Measurements from ENCODE around the gene PCDHGA9. TPM values are rescaled to one million over a fixed set of nuclear protein-coding genes. Genes with fewer than 3 reads are reported as not detected.
"Not testable (repeated sequence)": the region's sequence is repeated elsewhere in the genome, so short reads cannot be mapped to it uniquely, and the experiment has no call there.

PCDHGA9 gene
- total RNA-seq, 2 donors from 2014 or later, result 0.71 to 0.92 TPM

DNA sequence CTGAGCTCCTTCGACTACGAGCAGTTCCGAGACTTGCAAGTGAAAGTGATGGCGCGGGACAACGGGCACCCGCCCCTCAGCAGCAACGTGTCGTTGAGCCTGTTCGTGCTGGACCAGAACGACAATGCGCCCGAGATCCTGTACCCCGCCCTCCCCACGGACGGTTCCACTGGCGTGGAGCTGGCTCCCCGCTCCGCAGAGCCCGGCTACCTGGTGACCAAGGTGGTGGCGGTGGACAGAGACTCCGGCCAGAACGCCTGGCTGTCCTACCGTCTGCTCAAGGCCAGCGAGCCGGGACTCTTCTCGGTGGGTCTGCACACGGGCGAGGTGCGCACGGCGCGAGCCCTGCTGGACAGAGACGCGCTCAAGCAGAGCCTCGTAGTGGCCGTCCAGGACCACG is 29.7 kb downstream of the PCDHGA9 start:
- peak overlapping the region; percentile 90 for H3K4me3 Mint-ChIP-seq
- not testable (repeated sequence) for H3K27ac Mint-ChIP-seq; ATAC-seq; DNase-seq (ENCODE audit: low spot score); H3K9me3 Mint-ChIP-seq
- H3K4me1 Mint-ChIP-seq (ENCODE audit: low read depth in 2 of 2), result peaks cover 7 to 14% of the 10 kb centered on the region in 2 donors
- peaks cover 37 to 43% of the 10 kb centered on the region in 2 donors for H3K27me3 Mint-ChIP-seq
- peaks cover 27% of the 10 kb centered on the region for H3K36me3 Mint-ChIP-seq

DNA sequence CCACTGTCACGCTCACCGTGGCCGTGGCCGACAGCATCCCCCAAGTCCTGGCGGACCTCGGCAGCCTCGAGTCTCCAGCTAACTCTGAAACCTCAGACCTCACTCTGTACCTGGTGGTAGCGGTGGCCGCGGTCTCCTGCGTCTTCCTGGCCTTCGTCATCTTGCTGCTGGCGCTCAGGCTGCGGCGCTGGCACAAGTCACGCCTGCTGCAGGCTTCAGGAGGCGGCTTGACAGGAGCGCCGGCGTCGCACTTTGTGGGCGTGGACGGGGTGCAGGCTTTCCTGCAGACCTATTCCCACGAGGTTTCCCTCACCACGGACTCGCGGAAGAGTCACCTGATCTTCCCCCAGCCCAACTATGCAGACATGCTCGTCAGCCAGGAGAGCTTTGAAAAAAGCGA is 30.1 kb downstream of the PCDHGA9 start:
- H3K4me1 Mint-ChIP-seq (ENCODE audit: low read depth in 2 of 2), result peaks cover 7 to 14% of the 10 kb centered on the region in 2 donors
- H3K27me3 Mint-ChIP-seq, result peaks cover 37 to 43% of the 10 kb centered on the region in 2 donors
- peaks cover 27% of the 10 kb centered on the region for H3K36me3 Mint-ChIP-seq
- H3K27ac Mint-ChIP-seq; DNase-seq (ENCODE audit: low spot score); ATAC-seq; H3K9me3 Mint-ChIP-seq; H3K4me3 Mint-ChIP-seq: not testable (repeated sequence)

DNA sequence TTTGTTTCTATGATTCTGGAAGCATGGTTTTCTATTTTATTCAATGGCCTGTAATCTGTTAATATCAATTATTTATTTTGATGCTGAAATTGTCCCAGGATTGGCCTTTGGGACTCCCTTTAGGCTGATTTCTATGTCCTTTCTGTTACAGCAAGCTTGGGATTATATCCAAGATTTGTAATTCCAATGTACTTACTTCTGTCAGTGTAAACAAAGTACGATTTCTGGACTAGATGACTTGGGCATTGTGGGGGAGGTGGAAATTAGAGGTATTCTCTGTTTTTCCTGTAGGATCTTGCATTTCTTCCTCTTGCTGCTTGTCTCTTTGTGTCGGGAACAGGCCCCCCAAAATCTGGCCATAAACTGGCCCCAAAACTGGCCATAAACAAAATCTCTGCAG is 31.4 kb downstream of the PCDHGA9 start:
- DNase-seq (ENCODE audit: low spot score), result no peak
- peaks cover 27% of the 10 kb centered on the region for H3K36me3 Mint-ChIP-seq
- peaks cover 32 to 38% of the 10 kb centered on the region in 2 donors for H3K27me3 Mint-ChIP-seq
- H3K4me1 Mint-ChIP-seq (ENCODE audit: low read depth in 2 of 2), result peaks cover 7 to 14% of the 10 kb centered on the region in 2 donors
- no peak overlapping the region for H3K4me3 Mint-ChIP-seq
- no peak for ATAC-seq
- peaks cover 2% of the 10 kb centered on the region for H3K9me3 Mint-ChIP-seq
- no peak overlapping the region for H3K27ac Mint-ChIP-seq

DNA sequence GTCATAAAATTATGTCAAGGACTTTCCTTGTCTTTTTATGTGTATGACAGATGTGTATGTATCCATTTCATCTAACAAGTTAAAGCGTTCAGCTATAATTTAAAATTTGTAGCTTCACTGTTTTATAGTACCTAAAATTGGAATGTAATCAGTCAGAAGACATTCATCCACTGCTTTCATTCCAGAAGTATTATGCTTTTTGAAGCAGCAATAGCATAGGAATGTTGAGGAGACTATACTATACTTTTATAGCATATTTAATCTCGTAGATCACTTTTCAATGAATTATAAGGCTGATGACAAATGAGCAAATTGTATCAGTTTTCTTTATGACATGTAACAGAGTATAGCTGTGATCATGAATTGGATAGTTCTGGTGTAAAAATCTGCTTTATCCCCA is 34.6 kb downstream of the PCDHGA9 start:
- DNase-seq (ENCODE audit: low spot score), result no peak
- Mint-ChIP-seq H3K27me3 (peaks cover 19 to 20% of the 10 kb centered on the region in 2 donors), H3K27ac (no peak overlapping the region), H3K4me1 (ENCODE audit: low read depth in 2 of 2) (peaks cover 0 to 2% of the 10 kb centered on the region in 2 donors), H3K4me3 (no peak overlapping the region), H3K9me3 (peaks cover 5% of the 10 kb centered on the region), H3K36me3 (peaks cover 7% of the 10 kb centered on the region)
- ATAC-seq, result no peak

DNA sequence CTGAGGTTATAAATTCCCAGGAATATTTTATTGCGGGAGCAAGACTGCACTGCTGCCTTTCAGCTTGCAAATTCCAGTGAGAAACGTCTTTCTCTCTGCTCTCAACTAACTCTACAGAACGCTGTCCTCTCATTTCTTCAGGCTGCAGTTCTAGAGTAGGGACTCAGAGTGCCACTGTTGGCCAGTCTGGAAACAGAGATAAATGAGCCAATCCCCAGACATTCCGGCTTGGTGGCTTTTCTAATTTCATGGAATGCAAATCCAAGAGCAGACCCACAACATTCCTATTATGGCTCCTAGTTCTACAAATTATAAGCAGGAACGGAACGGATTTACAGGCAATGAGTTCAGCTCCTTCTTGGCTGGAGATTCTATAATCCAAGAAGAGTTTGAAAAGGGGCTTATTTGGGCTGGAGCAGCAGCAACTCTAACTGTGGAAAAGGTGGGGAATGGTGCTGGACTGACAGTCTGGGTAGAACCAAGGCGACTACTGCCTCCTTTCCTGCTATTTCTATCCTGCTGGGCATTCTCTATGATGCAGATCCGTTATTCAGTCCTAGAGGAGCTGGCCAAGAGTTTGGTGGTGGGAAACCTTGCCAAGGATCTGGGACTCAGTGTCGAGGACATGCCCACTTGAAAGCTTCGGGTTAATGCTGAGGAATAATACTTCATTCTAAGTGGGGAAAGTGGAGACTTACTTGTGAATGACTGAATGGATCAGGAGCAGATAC is 37.0 kb downstream of the PCDHGA9 start:
- ATAC-seq (no peak), DNase-seq (ENCODE audit: low spot score) (no peak)
- H3K27ac Mint-ChIP-seq, result no peak overlapping the region
- peaks cover 3% of the 10 kb centered on the region for H3K9me3 Mint-ChIP-seq
- H3K4me3 Mint-ChIP-seq, result no peak overlapping the region
- H3K4me1 Mint-ChIP-seq (ENCODE audit: low read depth in 2 of 2), result peaks cover 0 to 3% of the 10 kb centered on the region in 2 donors
- no peaks in the 10 kb centered on the region for H3K36me3 Mint-ChIP-seq
- peaks cover 12 to 17% of the 10 kb centered on the region in 2 donors for H3K27me3 Mint-ChIP-seq

DNA sequence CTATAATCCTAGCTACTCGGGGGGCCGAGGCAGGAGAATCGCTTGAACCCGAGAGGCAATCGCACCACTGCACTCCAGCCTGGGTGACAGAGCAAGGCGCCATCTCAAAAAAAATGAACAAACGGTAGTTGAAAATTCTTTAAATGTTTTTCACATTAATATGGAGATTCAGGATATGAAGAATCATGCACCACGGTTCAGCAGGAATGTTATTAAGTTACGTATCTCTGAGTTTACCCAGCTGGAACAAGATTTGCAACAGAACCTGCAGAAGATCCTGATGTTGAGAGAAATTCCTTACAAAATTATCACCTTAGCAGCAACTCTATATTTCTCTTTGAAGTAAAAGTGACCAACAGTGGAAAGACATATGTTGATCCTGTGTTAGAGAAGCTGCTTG is 37.8 kb downstream of the PCDHGA9 start:
- no peak for DNase-seq (ENCODE audit: low spot score)
- no peak for ATAC-seq
- Mint-ChIP-seq H3K27ac (no peak overlapping the region), H3K4me1 (ENCODE audit: low read depth in 2 of 2) (peaks cover 0 to 3% of the 10 kb centered on the region in 2 donors), H3K27me3 (peaks cover 12 to 23% of the 10 kb centered on the region in 2 donors), H3K4me3 (no peak overlapping the region), H3K36me3 (no peaks in the 10 kb centered on the region), H3K9me3 (peaks cover 3% of the 10 kb centered on the region)

DNA sequence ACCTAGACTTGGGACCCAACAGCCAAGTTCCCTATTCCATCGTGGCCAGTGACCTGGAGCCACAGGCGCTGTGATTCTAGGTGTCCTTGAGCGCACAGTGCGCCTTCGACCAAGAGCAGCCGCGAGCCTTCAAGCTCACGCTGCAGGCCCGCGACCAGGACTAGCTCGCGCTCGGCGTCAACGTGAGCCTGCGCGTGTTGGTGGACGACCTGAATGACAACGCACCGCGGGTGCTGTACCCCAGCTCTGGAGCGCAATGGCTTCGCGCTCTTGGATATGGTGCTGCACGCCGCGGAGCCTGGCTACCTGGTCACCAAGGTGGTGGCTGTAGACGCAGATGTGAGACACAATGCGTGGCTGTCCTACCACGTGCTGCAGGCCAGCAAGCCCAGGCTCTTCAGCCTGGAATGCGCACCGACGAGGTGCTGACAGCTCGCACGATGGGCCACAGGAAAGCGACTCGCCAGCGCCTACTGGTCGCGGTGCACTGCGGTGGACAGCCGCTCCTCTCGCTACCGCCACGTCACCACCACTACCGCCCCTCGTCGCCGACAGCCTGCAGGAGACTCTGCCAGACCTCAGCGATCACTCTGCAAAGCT is 39.1 kb downstream of the PCDHGA9 start:
- H3K27ac Mint-ChIP-seq, result no peak overlapping the region
- peak in 1 of 2 donors; percentile 24 for ATAC-seq
- no peak for DNase-seq (ENCODE audit: low spot score)
- peaks cover 14 to 32% of the 10 kb centered on the region in 2 donors for H3K27me3 Mint-ChIP-seq
- peaks cover 3% of the 10 kb centered on the region for H3K9me3 Mint-ChIP-seq
- peaks cover 0 to 3% of the 10 kb centered on the region in 2 donors for H3K4me1 Mint-ChIP-seq (ENCODE audit: low read depth in 2 of 2)
- no peaks in the 10 kb centered on the region for H3K36me3 Mint-ChIP-seq
- H3K4me3 Mint-ChIP-seq, result no peak overlapping the region

Other genes with a start within 250 kb of the PCDHGA9 start
- gene PCDHB7, start 230.1 kb upstream of the PCDHGA9 start, total RNA-seq, result not detected
- not detected for gene PCDHB8, start 225.0 kb upstream of the PCDHGA9 start, total RNA-seq
- not detected for gene PCDHB16, start 220.4 kb upstream of the PCDHGA9 start, total RNA-seq
- under 1 TPM in 1 of 2 donors, not detected in 1; 0.17 TPM for gene PCDHB9, start 215.6 kb upstream of the PCDHGA9 start, total RNA-seq
- gene PCDHB10, start 210.4 kb upstream of the PCDHGA9 start, total RNA-seq, result not detected
- not detected for gene PCDHB11, start 203.2 kb upstream of the PCDHGA9 start, total RNA-seq
- gene PCDHB12, start 194.1 kb upstream of the PCDHGA9 start, total RNA-seq, result not detected
- gene PCDHB13, start 188.9 kb upstream of the PCDHGA9 start, total RNA-seq, result under 1 TPM in 1 of 2 donors, not detected in 1; 0.10 TPM
- not detected for gene PCDHB14, start 179.4 kb upstream of the PCDHGA9 start, total RNA-seq
- not detected for gene PCDHB15, start 157.4 kb upstream of the PCDHGA9 start, total RNA-seq
- gene SLC25A2, start 98.7 kb upstream of the PCDHGA9 start, total RNA-seq, result 1 to 10 TPM in 1 of 2 donors, under 1 TPM in 1; 0.67 to 2.2 TPM
- 10 to 100 TPM; 52.5 to 63.5 TPM for gene TAF7, start 82.0 kb upstream of the PCDHGA9 start, total RNA-seq
- gene PCDHGA1, start 72.3 kb upstream of the PCDHGA9 start, total RNA-seq, result under 1 TPM in 1 of 2 donors, not detected in 1; 0.07 TPM
- gene PCDHGA2, start 64.0 kb upstream of the PCDHGA9 start, total RNA-seq, result not detected
- not detected for gene PCDHGA3, start 58.9 kb upstream of the PCDHGA9 start, total RNA-seq
- gene PCDHGB1, start 52.7 kb upstream of the PCDHGA9 start, total RNA-seq, result under 1 TPM; 0.12 to 0.17 TPM
- gene PCDHGA4, start 47.8 kb upstream of the PCDHGA9 start, total RNA-seq, result under 1 TPM; 0.48 to 0.50 TPM
- gene PCDHGB2, start 42.8 kb upstream of the PCDHGA9 start, total RNA-seq, result under 1 TPM; 0.47 to 0.76 TPM
- under 1 TPM; 0.33 to 0.36 TPM for gene PCDHGA5, start 38.6 kb upstream of the PCDHGA9 start, total RNA-seq
- gene PCDHGB3, start 32.5 kb upstream of the PCDHGA9 start, total RNA-seq, result under 1 TPM; 0.71 to 0.81 TPM
- gene PCDHGA6, start 28.9 kb upstream of the PCDHGA9 start, total RNA-seq, result under 1 TPM; 0.40 to 0.73 TPM
- under 1 TPM; 0.10 to 0.25 TPM for gene PCDHGA7, start 20.0 kb upstream of the PCDHGA9 start, total RNA-seq
- gene PCDHGB4, start 15.1 kb upstream of the PCDHGA9 start, total RNA-seq, result under 1 TPM; 0.29 to 0.39 TPM
- under 1 TPM; 0.19 to 0.20 TPM for gene PCDHGA8, start 10.1 kb upstream of the PCDHGA9 start, total RNA-seq
- 1 to 10 TPM; 1.7 to 2.8 TPM for gene PCDHGB5, start 4.8 kb upstream of the PCDHGA9 start, total RNA-seq
- 1 to 10 TPM in 1 of 2 donors, under 1 TPM in 1; 0.89 to 1.1 TPM for gene PCDHGB6, start 5.2 kb downstream of the PCDHGA9 start, total RNA-seq
- 1 to 10 TPM in 1 of 2 donors, under 1 TPM in 1; 0.67 to 1.2 TPM for gene PCDHGA10, start 10.2 kb downstream of the PCDHGA9 start, total RNA-seq
- gene PCDHGB7, start 14.9 kb downstream of the PCDHGA9 start, total RNA-seq, result under 1 TPM; 0.33 to 0.95 TPM
- under 1 TPM; 0.33 to 0.55 TPM for gene PCDHGA11, start 18.3 kb downstream of the PCDHGA9 start, total RNA-seq
- gene PCDHGA12, start 27.7 kb downstream of the PCDHGA9 start, total RNA-seq, result 1 to 10 TPM in 1 of 2 donors, under 1 TPM in 1; 0.69 to 1.4 TPM
- gene PCDHGC3, start 73.2 kb downstream of the PCDHGA9 start, total RNA-seq, result 1 to 10 TPM in 1 of 2 donors, under 1 TPM in 1; 0.33 to 1.8 TPM
- under 1 TPM in 1 of 2 donors, not detected in 1; 0.26 TPM for gene PCDHGC4, start 82.3 kb downstream of the PCDHGA9 start, total RNA-seq
- gene PCDHGC5, start 86.3 kb downstream of the PCDHGA9 start, total RNA-seq, result under 1 TPM in 1 of 2 donors, not detected in 1; 0.17 TPM
- gene DIAPH1, start 216.2 kb downstream of the PCDHGA9 start, total RNA-seq, result 100 to 1,000 TPM; 280 to 289 TPM
- 100 to 1,000 TPM in 1 of 2 donors, 10 to 100 TPM in 1; 80.0 to 128 TPM for gene HDAC3, start 234.1 kb downstream of the PCDHGA9 start, total RNA-seq
- 10 to 100 TPM in 1 of 2 donors, 1 to 10 TPM in 1; 8.1 to 39.3 TPM for gene RELL2, start 234.2 kb downstream of the PCDHGA9 start, total RNA-seq
- gene FCHSD1, start 248.6 kb downstream of the PCDHGA9 start, total RNA-seq, result 10 to 100 TPM; 35.6 to 56.4 TPM

Data from natural killer cell treated with Interleukin-12 subunit alpha and Interleukin-12 subunit beta and Interleukin-15 and Interleukin-18, amount 100 ng/mL, for 72 hours (primary cell).